Dermis blood vessel endothelial cell (primary cell): Measurements from ENCODE around the gene PML. TPM values are rescaled to one million over a fixed set of nuclear protein-coding genes. Genes with fewer than 3 reads are reported as not detected.

ENCODE experiments used
- DNase-seq: peaks from one replicate; pipeline ENCODE4 v3.0.0; 2010
- total RNA-seq: library from RNA; depleted of rRNA; stranded (reverse); fragments of >200 nt; gene quantifications from 2 replicates; pipeline ENCODE4 v1.2.3, GENCODE V29; 2014

PML gene, protein sequence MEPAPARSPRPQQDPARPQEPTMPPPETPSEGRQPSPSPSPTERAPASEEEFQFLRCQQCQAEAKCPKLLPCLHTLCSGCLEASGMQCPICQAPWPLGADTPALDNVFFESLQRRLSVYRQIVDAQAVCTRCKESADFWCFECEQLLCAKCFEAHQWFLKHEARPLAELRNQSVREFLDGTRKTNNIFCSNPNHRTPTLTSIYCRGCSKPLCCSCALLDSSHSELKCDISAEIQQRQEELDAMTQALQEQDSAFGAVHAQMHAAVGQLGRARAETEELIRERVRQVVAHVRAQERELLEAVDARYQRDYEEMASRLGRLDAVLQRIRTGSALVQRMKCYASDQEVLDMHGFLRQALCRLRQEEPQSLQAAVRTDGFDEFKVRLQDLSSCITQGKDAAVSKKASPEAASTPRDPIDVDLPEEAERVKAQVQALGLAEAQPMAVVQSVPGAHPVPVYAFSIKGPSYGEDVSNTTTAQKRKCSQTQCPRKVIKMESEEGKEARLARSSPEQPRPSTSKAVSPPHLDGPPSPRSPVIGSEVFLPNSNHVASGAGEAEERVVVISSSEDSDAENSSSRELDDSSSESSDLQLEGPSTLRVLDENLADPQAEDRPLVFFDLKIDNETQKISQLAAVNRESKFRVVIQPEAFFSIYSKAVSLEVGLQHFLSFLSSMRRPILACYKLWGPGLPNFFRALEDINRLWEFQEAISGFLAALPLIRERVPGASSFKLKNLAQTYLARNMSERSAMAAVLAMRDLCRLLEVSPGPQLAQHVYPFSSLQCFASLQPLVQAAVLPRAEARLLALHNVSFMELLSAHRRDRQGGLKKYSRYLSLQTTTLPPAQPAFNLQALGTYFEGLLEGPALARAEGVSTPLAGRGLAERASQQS
- total RNA-seq: 95.5 and 176 TPM in 2 replicates

- peak; percentile 96 for DNase-seq
These were observed at the start of gene PML for GRCh38 chr15:73994413-73994883. Gene PML (plus strand): TSS chr15:73994716. CDS start chr15:73994813, 97 bp downstream.

GRCh38 chr15:73945130-73945508, 49.4 kb upstream of the PML start:
- DNase-seq: no peak

GRCh38 chr15:73946046-73946721, 48.3 kb upstream of the PML start:
- DNase-seq: no peak

- DNase-seq: no peak
These were observed 47.6 kb upstream of the PML start for GRCh38 chr15:73946795-73947370.

GRCh38 chr15:73947651-73948050, 46.9 kb upstream of the PML start:
- no peak for DNase-seq

- DNase-seq: no peak
These were observed 46.1 kb upstream of the PML start for GRCh38 chr15:73948396-73948795.

DNA sequence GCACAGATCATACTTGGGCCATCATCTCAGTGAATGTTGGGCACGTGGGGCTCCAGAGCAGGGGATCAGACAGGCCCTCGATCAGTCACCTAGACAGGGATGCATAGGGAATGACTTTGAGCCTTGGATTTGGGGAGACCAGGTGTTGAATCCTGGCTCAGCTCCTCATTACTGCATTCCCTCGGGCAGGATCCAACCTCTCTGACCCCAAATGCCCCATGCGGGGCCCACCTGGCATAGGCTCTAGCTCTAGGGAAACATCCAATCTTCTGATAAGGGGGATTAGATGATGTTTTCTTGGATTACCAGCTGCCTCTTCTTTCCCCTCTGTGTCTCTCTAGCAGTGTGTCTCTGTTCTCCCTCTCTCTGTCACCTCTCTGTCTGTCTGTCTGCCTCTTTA, 45.5 kb upstream of the PML start:
- DNase-seq: no peak

DNA sequence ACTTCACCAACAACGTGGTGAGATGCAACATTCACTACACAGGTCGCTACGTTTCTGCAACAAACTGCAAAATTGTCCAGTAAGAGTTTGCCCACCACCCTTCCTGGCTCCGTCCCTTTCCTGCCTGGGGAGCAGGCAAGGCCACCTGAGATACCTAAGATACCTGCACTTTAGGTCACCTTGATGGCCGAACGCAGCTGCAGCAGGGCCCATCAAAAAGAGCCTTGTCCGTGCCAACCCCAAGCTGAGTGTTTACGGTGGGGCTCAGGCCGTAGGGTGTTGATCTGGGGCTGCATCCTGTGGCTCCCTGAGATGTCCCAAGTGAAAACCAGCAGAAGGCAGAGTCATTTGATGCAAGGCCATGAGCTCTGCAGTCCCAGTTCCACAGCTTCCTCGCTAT, 45.0 kb upstream of the PML start:
- no peak for DNase-seq

DNA sequence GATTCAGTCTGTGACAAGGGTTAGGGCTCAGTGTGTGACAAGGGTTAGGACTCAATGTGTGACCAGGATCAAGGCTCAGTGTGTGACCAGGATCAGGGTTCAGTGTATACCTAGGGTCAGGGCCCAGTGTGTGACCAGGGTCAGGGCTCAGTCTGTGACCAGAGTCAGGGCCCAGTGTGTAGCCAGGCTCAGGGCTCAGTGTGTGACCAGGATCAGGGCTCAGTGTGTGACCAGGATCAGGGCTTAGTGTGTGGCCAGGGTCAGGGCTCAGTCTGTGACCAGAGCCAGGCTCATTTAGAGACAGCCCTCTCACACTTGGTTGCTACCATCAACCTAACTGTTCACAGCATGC, 44.1 kb upstream of the PML start:
- no peak for DNase-seq

DNA sequence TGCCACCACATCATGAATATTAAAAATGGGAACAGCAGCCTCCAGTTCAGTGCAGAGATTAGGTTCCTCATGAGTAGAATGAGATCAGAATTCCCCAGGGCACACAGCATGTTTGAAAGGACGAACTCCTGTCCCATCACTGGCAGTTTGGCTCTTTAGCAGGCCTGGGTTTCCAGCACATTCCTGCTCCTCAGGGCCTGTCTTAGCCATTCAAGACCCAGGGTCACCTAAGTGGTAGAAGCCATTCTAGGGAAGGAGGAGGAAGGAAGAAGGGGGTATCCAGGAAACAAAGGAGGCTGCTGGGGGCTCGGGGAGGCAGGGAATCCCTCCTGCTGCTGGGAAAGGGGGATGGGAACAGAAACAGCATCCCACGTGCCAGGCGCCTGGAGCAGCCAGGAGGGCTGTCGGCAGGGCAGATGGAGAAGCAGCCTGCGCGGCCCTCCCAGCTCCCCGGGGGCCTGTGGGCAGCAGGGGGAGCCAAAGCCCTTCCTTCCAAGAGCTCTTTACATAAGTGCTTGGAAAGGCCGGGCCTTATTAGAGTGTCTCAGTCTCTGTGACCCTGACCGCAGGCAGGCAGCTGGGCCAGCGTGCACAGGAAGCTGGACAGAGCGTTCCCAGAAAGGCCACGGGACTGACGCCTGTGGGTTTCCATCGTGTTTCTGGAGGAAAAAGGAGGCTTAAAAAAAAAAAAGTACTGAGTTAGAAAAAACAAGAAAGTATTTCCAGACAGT, 43.5 kb upstream of the PML start:
- DNase-seq: peak; percentile 97

DNA sequence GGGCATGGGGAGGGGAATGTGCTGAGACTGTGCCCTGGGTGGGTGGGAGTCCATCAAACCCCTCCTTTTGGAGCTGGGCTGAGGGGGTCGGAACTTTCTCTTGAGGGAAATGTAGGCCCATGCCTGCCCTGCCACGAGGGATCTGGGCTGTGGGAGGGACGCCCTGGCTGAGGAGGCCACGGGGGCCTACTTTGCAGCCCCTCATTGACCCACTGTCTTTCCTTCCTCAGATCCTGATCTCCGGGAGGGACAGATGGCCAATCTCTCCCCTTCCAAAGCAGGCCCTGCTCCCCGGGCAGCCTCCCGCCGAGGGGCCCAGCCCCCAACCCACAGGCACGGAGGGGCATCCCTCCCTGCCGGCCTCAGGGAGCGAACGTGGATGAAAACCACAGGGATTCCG, 42.9 kb upstream of the PML start:
- no peak for DNase-seq

DNA sequence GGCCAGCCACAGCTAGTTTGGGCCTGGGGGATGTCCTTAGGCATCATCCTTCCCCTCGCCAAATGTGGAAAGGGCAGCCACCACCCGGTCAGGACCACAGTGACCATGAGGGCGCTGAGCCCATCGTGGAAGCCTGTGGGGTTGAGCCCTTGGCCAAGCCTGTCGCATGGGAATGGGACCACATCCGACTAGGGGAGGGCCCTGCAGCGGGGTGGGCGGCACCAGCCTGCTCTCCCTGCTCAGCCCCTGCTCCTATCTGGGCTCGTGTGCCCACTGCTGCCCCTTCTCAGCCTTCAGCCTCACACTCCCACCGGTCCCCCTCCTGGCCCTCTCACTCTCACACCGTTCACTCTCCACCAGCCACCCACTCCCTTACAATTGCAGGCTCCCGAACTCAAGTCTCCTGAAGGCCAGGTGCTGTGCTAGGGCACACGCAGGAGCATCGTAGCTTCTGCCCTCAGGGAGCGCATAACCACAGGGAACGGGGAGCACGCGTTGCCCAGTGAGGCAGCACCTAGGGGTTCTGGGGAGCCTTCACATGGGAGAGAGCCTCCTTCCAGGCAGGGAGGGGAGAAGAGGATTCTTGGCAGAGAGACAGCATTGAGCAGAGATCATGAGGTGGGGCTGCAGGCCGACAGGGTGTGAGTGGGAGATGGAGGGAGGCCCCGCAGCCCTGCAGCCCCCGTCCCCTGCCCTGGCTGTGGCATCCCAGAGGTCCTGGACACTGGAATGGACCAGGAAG, 42.2 kb upstream of the PML start:
- no peak for DNase-seq

DNA sequence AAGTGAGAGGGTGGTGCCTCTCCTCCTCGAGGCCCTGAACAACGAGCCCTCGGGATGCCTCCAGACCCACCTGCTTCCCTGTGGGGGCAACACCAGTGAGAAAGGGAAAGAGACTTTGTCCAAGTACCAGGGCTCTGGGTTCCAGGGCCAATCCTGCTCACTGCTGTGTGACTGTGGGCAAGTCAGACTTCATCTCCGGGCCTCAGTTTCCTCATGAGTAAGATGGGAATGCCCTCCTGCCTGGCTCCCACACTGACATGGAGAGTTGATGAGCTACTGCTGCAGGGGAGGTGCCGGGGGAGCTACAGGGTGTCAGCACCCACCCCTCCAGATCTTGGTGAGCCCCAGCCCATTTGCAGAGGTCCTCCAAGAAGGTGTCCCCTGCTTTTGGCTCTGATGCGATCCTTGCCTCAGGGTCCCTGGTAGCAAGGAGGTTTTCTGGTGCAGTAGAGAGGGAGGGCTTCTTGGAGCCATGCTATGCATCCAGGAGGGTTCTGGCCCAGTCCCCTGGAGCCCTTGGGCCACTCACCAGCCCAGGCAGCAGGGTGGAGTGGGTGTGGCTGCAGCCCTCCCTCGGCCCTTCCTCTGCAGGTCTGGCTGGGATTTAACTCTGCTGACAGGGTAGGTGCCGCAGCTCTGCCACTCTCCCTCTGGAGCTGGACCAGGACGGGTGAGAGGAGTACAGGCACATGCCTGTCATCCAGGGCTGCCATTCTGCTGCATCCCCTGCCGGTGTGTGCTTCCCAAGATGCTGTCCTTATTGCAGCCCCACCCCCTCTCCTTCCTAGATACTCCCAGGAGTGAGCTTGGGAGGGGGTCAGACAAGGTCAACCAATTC, 41.4 kb upstream of the PML start:
- no peak for DNase-seq

DNA sequence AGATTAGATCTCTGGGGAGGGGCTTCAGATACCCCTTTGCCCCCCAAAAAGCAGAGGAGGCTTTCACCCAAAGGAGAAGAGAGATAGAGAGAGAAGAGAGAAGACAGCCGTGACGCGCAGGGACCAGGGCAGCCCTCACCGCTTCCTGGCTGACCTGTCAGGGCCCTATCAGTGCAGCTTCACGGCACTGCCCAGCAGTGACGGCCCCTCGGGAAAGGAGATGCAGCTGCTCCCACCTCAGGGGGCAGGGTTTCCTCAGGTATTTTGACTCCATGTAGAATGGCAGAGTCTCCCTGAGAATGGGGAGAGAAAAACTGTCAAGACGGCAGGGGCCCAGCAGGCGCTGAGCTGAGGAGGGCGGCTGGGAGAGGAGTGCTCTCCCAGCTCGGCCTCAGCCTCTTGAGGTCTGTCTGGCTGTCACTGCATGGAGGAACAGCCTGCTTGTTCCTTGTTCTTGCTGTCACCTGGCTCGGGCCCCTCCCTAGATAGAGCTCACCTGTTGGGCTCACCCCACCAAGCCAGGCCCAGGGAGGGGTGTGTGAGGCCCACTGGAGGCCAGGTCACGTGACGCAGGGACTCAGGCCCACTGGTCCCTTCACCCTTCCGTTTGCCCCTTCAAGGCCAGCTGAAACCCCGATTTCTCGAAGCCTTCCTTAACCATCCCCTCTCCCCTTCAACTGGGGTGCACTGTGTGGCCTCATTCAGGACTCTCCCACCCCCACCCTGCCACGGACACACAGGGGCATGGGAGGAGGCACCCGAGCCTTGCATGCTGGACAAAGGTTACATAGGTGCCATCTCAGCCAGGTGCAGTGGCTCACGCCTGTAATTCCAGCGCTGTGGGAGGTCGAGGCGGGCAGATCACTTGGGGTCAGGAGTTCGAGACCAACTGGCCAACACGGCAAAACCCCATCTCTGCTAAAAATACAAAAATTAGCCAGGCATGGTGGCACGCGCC, 40.0 kb upstream of the PML start:
- DNase-seq: no peak

GRCh38 chr15:73955326-73955725, 39.2 kb upstream of the PML start:
- no peak for DNase-seq

DNA sequence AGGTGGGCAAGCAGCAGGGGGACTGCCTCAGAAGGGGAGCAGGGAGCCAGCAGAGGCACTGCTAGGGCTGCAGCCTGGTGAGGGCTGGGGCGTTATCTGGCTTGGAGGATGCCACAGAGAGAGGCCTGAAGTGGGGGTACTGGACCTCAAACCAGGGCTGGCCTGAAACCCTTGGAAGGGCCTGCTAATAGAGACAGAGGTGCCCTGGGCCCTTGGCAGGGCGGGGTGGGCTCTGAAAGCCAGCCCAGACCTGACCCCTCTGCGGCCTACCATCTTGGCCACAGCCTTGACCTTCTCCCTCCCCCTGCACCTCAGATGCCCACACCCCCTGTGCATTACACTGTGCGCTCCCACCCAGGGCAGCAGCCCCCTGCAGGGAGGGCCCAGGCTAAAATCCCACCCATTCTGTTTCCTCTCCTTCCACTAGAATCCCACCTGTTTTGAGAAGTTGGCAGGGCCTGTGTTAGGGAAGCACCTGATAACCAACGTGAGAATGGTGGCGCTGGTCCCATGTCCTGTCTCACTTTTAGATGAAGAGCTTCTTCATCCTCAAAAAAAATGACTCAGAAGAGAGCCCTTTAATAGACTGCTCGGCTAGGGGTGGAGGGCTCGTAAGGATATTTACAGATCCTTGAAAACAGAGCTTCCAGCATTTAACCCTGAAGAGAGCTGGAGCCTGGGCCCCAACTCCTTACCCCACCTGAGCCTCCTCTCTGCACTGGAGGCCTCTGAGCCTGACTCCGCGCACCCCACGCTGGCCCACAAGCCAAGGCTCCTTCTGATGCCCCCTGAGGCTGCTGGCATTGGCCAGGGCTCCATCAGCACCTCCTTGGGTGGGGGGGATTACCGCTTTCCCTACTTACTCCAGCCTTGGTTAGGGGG, 38.4 kb upstream of the PML start:
- no peak for DNase-seq

DNA sequence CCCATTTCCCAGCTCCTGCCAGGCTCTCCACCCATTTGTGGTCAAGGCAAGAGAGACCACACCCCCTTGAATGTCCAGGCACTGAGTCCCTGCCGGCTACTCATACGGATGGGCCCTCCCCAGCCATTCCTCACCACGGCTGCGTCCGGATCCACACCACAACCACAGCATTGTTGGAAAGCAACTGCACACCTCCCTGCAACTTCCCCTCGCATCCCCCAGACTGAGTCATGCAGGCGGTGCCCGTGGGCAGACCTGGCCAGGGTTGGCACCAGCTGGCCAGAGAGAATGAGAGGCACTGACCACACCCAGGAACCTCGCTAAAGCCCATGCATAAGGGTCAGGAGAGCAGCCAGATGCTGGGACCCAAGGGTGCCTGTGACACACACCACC, 37.8 kb upstream of the PML start:
- DNase-seq: peak; percentile 88

GRCh38 chr15:73957276-73957675, 37.2 kb upstream of the PML start:
- DNase-seq: no peak
